ENCODE results near the gene ZNF521.

The ZNF521 gene

DNA sequence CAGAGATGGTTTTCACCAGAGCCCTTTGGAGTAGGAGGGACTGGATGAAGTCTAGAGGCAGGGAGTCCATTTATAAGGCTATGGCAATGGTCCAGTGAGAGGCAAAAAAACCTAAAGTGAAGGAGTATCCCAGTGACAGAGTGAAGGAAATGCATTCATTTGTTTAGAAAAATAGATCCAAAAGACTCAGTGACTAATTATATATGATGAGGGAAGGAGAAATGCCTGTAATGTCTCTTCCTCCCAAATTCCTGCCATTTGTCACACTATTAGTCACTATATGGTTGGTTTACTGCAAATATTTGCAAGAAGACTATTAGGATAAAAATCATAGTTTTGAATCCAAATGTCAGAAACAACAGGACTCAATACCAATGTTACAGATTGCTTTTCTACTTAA is 104.2 kb downstream of the ZNF521 start:
- DNase-seq, result no peak

DNA sequence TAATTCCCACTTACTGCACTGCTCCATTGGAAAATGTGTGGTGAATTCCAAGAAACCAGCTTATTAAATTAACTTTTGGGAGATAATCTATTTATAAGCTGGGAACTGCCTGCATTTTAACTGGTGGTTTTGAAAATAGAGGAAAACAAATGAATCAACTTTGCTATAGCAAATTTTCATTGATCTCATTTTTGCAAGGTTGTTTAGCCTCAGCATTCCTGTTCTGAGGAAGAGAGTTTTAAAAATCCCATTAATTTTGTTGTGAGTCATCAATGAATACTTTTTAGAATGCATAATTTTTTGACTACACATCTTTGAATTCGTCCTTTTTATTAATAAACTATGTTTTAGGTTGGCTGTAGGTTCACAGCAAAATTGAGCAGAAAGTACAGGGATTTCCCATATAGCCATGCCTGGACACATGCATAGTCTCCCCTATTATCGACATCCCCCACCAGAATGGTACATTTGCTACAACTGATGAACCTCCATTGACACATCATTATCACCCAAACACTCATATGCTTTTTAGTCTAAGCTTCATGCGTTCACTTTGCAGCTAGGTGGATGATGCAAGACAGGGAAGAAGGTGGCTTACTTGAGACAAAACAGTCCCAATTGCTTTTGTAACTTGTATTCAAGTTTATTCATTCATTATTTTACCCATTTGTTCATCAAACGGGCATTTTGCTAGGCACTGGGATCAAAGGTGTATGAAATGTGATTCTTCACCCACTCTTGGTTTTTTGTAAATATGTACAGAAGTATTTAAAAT is 106.9 kb downstream of the ZNF521 start:
- DNase-seq, result no peak

DNA sequence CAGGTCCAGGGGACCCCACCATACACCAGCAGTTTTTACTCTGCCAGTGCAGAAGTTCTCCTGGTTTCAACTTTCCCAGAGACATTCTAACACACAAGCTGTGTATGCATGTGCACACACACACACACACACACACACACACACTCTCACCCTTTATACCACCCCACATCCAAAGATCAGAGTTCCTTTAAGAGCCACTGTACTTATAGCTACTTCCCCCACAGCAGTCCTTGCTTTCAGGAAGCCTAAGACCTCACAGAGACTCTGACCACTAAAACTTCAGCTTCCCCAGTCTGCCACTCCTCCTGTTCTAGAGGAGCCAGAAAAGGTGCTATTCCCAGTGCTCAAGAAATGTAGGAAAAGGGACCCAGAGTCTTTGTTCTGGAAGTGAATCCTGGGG is 107.8 kb downstream of the ZNF521 start:
- DNase-seq, result no peak

DNA sequence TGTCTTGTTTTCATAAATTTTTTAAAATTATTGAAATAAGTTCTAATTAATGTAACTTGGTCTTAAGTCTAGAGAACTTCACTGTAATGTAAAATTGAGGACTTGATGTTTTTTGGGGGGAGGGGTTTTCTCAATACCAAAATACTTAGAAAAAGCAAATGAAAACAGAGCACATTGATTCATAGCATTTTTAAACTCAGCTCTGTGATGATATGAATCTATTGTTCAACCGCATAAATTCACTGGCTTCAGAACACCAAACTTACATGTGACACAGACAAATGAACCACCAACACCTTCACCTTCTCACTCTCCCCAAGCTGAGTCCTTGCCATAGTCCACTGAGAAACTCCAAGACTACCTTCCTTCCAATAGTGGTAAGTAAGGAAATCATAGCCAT is 108.2 kb downstream of the ZNF521 start:
- no peak for DNase-seq

- no peak for DNase-seq
Observed at GRCh38 chr18:25243257-25243656, 108.7 kb downstream of the ZNF521 start.

GRCh38 chr18:25240420-25240770 is 111.6 kb downstream of the ZNF521 start:
- DNase-seq, result no peak

DNA sequence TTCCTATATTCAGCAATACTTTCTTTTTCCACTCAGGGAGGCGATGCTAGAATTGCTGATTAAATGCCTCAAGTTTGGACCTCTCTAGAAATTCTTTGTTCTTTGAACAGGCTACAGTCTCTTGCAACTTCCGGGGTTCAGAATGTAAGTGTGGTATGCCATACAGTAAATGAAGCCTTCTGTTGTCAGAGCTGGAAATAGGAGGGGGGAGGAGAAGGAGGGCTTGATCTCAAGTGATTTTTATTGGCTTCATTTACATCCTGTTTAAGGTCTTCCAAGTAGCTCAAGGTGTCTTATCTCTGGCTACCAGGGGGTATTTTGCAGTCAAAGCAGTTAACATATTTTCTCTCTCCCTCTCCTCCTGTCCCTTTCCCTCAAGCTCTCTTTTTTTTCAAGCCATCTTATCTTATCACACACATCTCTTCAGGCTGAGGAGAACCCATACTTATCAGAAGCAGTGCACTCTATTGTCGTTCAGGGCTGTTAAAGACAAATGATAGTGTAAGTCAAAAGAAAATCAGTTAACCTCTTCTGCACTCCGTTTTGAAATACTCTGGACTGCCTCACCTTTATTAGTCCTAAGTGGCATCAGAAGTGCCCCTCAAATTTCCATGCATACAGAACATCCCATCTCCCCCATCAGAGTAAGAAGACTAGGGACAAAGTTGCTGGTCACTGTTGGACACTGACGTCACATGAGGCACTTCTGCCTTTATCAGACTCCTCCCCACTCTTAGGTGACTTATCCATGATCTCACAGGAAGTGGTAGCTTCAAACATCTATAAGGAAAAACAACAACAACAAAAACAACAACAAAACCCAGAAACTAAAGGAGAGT is 112.2 kb downstream of the ZNF521 start:
- DNase-seq, result no peak

GRCh38 chr18:25239151-25239550 is 112.8 kb downstream of the ZNF521 start:
- no peak for DNase-seq

DNA sequence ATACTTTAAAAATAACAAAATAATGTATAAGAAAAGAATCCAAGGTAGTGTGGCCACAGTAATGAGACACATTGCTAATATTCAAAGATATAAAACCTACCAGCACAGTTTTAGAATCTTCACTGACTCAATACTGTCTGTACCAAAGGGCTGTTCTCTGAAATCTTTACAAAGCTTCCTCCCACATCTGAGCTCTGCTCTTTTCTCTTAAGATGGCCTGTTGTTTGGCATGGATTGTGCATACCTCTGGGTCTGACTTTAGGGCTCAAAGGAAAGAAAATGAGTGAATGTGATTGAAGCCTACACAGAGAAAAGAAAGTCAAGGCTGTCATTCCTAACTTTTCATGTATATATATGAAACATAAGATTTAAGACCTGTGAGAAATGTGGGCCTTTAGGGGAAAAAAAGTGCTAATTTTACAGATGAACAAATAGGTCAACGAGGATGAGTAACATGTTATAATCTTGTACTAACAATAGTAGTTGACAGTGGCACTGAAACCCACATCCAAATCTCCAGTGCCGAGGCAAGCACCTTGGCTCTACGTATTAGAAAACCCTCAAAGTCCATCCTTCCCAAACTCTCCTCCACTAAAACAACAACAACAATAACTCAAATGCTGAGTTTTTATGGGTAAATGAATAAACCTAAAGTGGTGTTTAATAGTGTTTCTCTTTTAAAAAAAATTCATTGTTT is 114.2 kb downstream of the ZNF521 start:
- DNase-seq, result no peak

DNA sequence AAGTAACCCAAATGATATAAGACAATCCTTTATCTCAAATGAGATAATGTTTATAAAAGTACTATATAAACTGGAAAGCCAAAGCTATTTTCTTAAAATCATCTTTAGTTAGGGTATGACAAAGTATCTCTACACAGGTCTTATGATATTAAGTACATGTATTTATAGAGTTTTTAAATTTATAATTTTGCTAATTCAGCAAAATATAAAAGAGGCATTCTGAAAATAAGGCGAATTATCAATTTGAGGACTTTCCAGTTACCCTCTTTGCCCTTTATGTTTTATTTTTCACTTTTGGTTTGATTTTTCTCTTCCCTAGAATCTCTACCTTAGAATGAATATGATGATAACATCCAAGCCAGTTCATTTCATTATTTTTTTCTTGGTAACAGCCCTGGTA is 115.2 kb downstream of the ZNF521 start:
- DNase-seq, result no peak

DNA sequence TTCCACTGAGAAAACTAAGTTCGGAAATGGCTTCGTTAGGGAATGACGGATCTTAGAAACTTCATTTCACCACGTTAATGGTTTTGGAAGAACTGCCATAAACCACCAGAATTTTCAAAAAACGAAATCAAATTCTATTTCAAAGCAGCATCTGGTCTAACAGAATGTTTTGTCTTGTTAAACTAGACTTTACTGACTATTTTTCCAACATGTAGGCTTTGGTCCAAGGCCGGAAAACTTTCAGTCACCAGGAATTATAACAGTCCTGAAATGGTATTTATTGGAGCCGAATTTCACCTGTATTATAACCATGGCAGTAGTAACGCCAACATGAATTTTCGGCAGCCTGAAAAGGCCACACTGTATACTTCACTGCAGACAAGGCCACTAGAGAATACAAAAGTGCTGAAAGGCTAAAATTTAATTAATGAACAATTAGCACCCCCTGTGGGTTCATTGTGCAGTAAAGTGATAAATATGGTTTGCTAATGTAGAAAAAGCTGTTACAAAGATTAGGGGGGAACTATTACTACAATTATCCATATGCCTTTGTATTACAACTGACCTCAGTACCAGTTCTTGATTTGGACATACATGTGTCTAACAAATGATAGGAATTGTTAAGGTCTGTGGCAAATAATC is 116.4 kb downstream of the ZNF521 start:
- no peak for DNase-seq

GRCh38 chr18:25234740-25235345 is 117.1 kb downstream of the ZNF521 start:
- no peak for DNase-seq

GRCh38 chr18:25234322-25234639 is 117.7 kb downstream of the ZNF521 start:
- DNase-seq, result no peak

- no peak for DNase-seq
Observed at GRCh38 chr18:25233528-25234321, 118.2 kb downstream of the ZNF521 start.

DNA sequence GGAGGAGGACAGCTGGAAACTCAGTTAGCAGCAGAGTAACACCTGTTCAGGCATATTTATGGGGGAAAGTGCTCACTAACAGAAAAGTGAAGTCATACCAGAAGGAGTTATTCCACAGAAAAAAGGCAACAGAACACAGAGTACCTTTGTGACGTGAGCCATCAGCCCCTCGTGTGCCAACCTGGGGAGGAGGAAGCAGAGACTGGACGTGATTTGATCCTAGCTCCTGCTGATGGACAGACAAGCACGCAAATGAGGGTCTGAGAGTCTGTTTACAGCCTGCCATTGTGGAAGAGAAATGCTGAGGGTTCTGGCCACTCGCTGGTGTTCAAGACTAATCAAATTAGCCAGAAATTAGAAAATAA is 120.7 kb downstream of the ZNF521 start:
- no peak for DNase-seq

DNA sequence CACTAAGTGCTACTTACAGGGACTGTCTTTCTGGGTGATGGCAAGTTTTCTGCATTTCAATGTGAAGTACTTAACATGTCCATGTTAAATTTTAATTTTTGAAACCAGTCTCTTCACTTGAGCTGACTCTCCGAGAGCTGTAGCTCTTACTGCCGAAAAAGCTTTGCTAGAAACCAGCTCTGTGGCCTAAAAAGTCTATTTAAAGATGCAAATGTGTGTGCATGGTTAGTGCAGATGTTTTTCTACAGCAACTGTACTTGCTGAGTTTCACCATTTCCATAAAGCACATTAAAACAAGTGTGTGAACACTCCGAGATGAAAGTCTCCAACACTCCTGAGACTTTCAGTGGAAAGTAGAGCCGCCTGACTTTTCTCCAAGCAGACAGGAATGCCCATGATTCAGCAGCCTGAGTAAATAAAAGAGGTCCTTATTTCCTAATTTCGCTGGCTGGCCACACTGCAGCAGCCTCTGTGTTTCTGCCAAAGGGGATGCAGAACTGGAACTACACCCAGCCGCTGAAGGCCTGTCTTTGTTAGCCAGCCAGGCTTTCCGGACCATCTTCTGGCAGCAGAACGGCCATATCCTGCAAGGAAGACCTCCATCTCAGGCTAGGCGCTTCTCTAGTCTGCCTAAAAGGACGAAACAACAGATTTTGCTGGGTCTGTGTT is 121.2 kb downstream of the ZNF521 start:
- DNase-seq, result peak; percentile 94

GRCh38 chr18:25229920-25230319 is 122.0 kb downstream of the ZNF521 start:
- no peak for DNase-seq

DNA sequence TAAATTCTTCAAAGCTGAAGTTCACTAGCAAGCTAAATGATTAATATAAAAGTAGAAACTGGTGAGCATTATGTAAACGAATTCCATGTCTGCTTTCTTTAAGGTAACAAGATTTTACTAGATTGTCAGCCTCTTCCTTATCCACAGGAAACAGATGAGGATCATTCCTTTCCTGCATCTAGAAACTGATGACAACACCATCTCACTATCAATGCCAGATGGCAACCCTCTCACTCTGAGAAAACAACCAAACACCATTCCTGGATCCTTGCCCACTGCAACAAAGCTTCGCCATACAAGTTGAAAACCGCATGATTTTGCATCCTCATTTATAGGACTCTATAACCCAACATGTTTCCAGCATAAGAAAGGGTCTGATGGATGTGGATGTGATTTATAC is 122.9 kb downstream of the ZNF521 start:
- DNase-seq, result peak; percentile 49

DNA sequence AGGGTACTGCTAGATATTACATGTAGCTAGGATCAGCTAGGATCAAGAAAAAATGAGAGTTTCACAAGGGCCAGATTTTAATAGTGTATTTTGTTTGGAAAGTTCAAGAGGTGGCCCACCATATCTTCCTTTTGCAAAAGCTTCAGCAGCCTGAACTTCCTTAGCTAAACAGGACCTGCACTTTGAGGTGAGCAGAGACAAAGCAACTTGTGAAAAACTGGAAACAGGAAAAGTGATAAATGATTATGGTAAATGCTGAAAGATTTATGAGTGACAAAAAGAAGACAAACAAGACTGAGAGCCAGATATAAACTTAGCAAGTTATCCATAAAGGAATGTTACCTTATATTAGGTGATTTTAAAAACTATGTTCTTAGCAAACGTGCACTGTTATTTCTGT is 123.6 kb downstream of the ZNF521 start:
- no peak for DNase-seq

DNA sequence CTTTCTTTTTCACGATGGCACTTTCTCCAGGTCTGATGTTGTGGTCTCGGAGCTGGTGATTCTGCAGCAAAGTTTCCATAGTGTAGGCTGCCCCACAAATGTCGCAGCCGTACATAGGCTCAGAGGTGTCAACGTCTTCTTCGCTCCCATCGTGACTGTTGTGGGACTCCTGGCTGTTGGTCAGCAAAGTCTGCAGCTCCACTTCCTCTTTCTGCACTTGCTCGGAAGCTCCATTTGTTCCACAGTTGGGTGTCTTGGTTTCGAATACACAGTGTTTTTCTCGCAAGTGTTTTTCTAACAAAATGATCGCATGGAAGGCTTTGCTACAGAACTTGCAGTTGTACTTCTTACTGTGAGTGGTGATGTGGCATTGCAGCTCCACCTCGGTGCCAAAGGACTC is 126.8 kb downstream of the ZNF521 start:
- no peak for DNase-seq

Measured in femur (tissue), 1 donor.